Keratinocyte (primary cell): ENCODE data around the gene ACOT7. TPM values are rescaled to one million over a fixed set of nuclear protein-coding genes. Genes with fewer than 3 reads are reported as not detected.

Source experiments
- DNase-seq: peaks from one replicate; pipeline ENCODE4 v3.0.0-alpha.2; 2011; ENCODE audit warnings: low read depth, missing footprints, low spot score
- FAIRE-seq: peaks from 2 replicates; lab custom pipeline; 2011; peaks lifted over from hg19 to GRCh38; lab: Jason Lieb, UNC
- H2AFZ ChIP-seq: 2 replicates; pipeline ENCODE4 v1.6.0; 2012; ENCODE audit warnings: low read length, control low read depth, inconsistent platforms; ENCODE audit not compliant: control insufficient read depth
- H3K27ac ChIP-seq: 2 replicates; pipeline ENCODE4 v1.5.1; 2011; ENCODE audit warnings: low read length; ENCODE audit not compliant: control insufficient read depth, insufficient read depth
- H3K27me3 ChIP-seq: 3 replicates; pipeline ENCODE4 v1.6.0; 2011; ENCODE audit warnings: low read length; ENCODE audit not compliant: control insufficient read depth, insufficient read depth; ENCODE audit errors: extremely low read depth
- H3K36me3 ChIP-seq, 2 experiments: 2 replicates in 1 of 2; 3 replicates in 1 of 2; pipeline ENCODE4 v1.5.1; 2011; ENCODE audit warnings: low read length in 2 of 2, mild to moderate bottlenecking in 1 of 2; ENCODE audit not compliant: control insufficient read depth in 2 of 2, insufficient read depth in 2 of 2; ENCODE audit errors: extremely low read depth in 1 of 2
- H3K4me1 ChIP-seq: 3 replicates; pipeline ENCODE4 v1.5.1; 2011; ENCODE audit warnings: low read length; ENCODE audit not compliant: control insufficient read depth, insufficient read depth; ENCODE audit errors: extremely low read depth
- H3K4me2 ChIP-seq: 3 replicates; pipeline ENCODE4 v1.6.0; 2011; ENCODE audit warnings: low read depth, low read length; ENCODE audit not compliant: control insufficient read depth, insufficient read depth; ENCODE audit errors: extremely low read depth
- H3K4me3 ChIP-seq, 3 experiments: fragments of 200-600 bp in 1 of 3; sonication (generic) in 1 of 3; 2 replicates in 2 of 3; 3 replicates in 1 of 3; pipeline ENCODE4 v1.5.1; 2011 to 2016; ENCODE audit warnings: low read length in 3 of 3, mild to moderate bottlenecking in 3 of 3, control low read depth in 2 of 3, inconsistent platforms in 1 of 3, low read depth in 1 of 3, mixed read lengths in 1 of 3, mixed run types in 1 of 3, moderate library complexity in 1 of 3; ENCODE audit not compliant: control insufficient read depth in 2 of 3, insufficient read depth in 2 of 3; ENCODE audit errors: extremely low read depth in 1 of 3
- H3K79me2 ChIP-seq: 2 replicates; pipeline ENCODE4 v1.6.0; 2012; ENCODE audit warnings: low read length; ENCODE audit not compliant: control insufficient read depth, insufficient read depth
- H3K9ac ChIP-seq: 3 replicates; pipeline ENCODE4 v1.6.0; 2011; ENCODE audit warnings: low read length; ENCODE audit not compliant: control insufficient read depth, insufficient read depth; ENCODE audit errors: extremely low read depth
- H3K9me1 ChIP-seq: 3 replicates; pipeline ENCODE4 v1.6.0; 2011; ENCODE audit warnings: low read length; ENCODE audit not compliant: control insufficient read depth, insufficient read depth; ENCODE audit errors: extremely low read depth
- H3K9me3 ChIP-seq: 2 replicates; pipeline ENCODE4 v1.5.1; 2012; ENCODE audit warnings: low read depth, low read length; ENCODE audit not compliant: control insufficient read depth
- H4K20me1 ChIP-seq: 3 replicates; pipeline ENCODE4 v1.6.0; 2011; ENCODE audit warnings: low read length; ENCODE audit not compliant: control insufficient read depth, insufficient read depth; ENCODE audit errors: extremely low read depth
- EZH2 ChIP-seq: IDR thresholded peaks from one replicate; pipeline ENCODE4 v1.6.1; 2012; ENCODE audit warnings: inconsistent platforms, mild to moderate bottlenecking, low read length, moderate library complexity
- dilution Hi-C: fragments of 300-500 bp; cut with MboI; formaldehyde crosslinking; loops from one replicate; pipeline ENCODE4 v1.7.0; 2020; ENCODE audit warnings: low sequenced_read_pairs; ENCODE audit not compliant: extremely low pct_ligation_motif_present
- polyA plus RNA-seq, 5 experiments: library from polyadenylated mRNA; depleted of rRNA in 3 of 5; stranded (reverse) in 3 of 5; stranded (forward) in 1 of 5; unstranded in 1 of 5; fragments of >200 nt; gene quantifications; 1 replicate in 1 of 5; 2 replicates in 3 of 5; 3 replicates in 1 of 5; pipeline versions ENCODE4 v1.2.1 to v1.2.3, GENCODE V29; 2011 to 2012; ENCODE audit warnings: missing spikeins in 2 of 5, low read depth in 1 of 5, low replicate concordance in 1 of 5
- TF ChIP-seq, protein P1 (sequence below), 3 experiments: IDR thresholded peaks in 1 of 3; conservative IDR thresholded peaks in 1 of 3; optimal IDR thresholded peaks in 1 of 3; 2 replicates in 2 of 3; 3 replicates in 1 of 3; pipeline versions ENCODE3 to v1.5.1; 2011; ENCODE audit warnings: low read length in 3 of 3, mild to moderate bottlenecking in 3 of 3, moderate library complexity in 2 of 3, control low read depth in 1 of 3, inconsistent platforms in 1 of 3; ENCODE audit not compliant: insufficient read depth in 2 of 3; ENCODE audit errors: extremely low read depth in 1 of 3

Gene ACOT7
- polyA plus RNA-seq, 1 donor (not counting 4 experiments of a cell fraction or from before 2014, with no cell fraction given): 226 TPM

DNA sequence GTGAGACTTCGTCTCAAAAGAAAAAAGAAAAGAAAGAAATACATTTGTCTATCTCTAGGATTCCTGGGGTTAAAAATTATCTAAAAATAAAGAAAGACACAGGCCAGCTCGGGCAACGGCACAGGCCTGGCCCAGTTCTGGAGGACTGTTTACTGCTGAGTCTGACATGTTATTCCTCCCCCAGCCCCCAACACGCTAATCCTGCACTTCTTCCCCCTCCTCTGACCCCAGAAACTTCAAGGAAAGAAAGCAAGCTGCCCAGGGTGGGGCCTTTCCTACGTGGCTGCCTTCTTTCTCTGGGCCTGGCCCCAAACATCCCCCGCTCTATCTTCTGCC is 40.0 kb downstream of the ACOT7 start:
- H3K27ac ChIP-seq: no peak overlapping the region
- H3K36me3 ChIP-seq: peaks cover 7 to 14% of the 10 kb centered on the region in 2 experiments
- DNase-seq: no peak
- TF ChIP-seq, protein P1, sequence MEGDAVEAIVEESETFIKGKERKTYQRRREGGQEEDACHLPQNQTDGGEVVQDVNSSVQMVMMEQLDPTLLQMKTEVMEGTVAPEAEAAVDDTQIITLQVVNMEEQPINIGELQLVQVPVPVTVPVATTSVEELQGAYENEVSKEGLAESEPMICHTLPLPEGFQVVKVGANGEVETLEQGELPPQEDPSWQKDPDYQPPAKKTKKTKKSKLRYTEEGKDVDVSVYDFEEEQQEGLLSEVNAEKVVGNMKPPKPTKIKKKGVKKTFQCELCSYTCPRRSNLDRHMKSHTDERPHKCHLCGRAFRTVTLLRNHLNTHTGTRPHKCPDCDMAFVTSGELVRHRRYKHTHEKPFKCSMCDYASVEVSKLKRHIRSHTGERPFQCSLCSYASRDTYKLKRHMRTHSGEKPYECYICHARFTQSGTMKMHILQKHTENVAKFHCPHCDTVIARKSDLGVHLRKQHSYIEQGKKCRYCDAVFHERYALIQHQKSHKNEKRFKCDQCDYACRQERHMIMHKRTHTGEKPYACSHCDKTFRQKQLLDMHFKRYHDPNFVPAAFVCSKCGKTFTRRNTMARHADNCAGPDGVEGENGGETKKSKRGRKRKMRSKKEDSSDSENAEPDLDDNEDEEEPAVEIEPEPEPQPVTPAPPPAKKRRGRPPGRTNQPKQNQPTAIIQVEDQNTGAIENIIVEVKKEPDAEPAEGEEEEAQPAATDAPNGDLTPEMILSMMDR (optimal IDR thresholded peaks at IDR 0.05 in 1 of 3, IDR thresholded peaks at IDR 0.05 in 1 of 3, conservative IDR thresholded peaks at IDR 0.05 in 1 of 3; ENCODE audit: extremely low read depth in 1 of 3, insufficient read depth in 2 of 3, low read length in 3 of 3): no peak
- no peak for TF ChIP-seq EZH2
- H3K4me1 ChIP-seq: peaks cover 75% of the 10 kb centered on the region
- no peak overlapping the region for H2AFZ ChIP-seq
- no peaks in the 10 kb centered on the region for H3K9me3 ChIP-seq
- no peak overlapping the region for H3K4me3 ChIP-seq
- H4K20me1 ChIP-seq: peaks cover 12% of the 10 kb centered on the region
- H3K9ac ChIP-seq: peak overlapping the region; percentile 22
- H3K27me3 ChIP-seq: no peaks in the 10 kb centered on the region
- FAIRE-seq: no peak
- peaks cover 8% of the 10 kb centered on the region for H3K9me1 ChIP-seq
- H3K79me2 ChIP-seq: peaks cover 74% of the 10 kb centered on the region
- dilution Hi-C loops: no loop called here
- peak overlapping the region; percentile 16 for H3K4me2 ChIP-seq

DNA sequence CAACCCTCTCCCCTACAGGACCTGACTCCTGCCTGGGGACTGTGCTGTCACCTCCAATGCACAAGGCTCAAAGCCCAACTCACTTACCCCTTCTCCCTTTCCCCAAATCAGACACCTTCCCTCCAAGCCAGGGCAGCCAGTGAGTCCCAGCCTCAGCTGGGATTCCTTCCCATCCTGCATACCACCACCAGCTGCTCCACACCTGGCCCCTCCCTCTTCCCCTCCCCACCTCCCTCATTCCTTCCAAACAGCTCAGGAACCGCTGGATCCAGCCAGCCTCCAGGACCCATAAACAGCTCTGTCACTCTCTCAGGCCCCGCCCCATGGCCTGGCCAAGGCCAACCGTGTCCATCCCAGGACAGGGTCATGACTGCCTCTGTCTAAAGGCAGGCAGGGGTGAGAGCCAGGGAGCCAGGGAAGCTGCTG is 41.4 kb downstream of the ACOT7 start:
- H3K36me3 ChIP-seq: peaks cover 10 to 23% of the 10 kb centered on the region in 2 experiments
- H3K4me3 ChIP-seq: no peak overlapping the region
- peak overlapping the region; percentile 23 for H3K4me2 ChIP-seq
- TF ChIP-seq, protein P1 (optimal IDR thresholded peaks at IDR 0.05 in 1 of 3, IDR thresholded peaks at IDR 0.05 in 1 of 3, conservative IDR thresholded peaks at IDR 0.05 in 1 of 3; ENCODE audit: extremely low read depth in 1 of 3, insufficient read depth in 2 of 3, low read length in 3 of 3): no peak
- TF ChIP-seq EZH2: no peak
- H4K20me1 ChIP-seq: peaks cover 9% of the 10 kb centered on the region
- peaks cover 67% of the 10 kb centered on the region for H3K4me1 ChIP-seq
- peaks cover 72% of the 10 kb centered on the region for H3K79me2 ChIP-seq
- H3K9ac ChIP-seq: no peak overlapping the region
- H3K27ac ChIP-seq: no peak overlapping the region
- peak; percentile 61 for FAIRE-seq
- DNase-seq: peak; percentile 45
- dilution Hi-C loops: no loop called here
- H3K27me3 ChIP-seq: no peaks in the 10 kb centered on the region
- peaks cover 3% of the 10 kb centered on the region for H3K9me1 ChIP-seq
- H2AFZ ChIP-seq: no peak overlapping the region
- H3K9me3 ChIP-seq: no peaks in the 10 kb centered on the region
